ENCODE data around the gene TMEM225B.
"Not testable (repeated sequence)": the region's sequence is repeated elsewhere in the genome, so short reads cannot be mapped to it uniquely, and the experiment has no call there.

TMEM225B gene, protein sequence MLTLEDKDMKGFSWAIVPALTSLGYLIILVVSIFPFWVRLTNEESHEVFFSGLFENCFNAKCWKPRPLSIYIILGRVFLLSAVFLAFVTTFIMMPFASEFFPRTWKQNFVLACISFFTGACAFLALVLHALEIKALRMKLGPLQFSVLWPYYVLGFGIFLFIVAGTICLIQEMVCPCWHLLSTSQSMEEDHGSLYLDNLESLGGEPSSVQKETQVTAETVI

DNA sequence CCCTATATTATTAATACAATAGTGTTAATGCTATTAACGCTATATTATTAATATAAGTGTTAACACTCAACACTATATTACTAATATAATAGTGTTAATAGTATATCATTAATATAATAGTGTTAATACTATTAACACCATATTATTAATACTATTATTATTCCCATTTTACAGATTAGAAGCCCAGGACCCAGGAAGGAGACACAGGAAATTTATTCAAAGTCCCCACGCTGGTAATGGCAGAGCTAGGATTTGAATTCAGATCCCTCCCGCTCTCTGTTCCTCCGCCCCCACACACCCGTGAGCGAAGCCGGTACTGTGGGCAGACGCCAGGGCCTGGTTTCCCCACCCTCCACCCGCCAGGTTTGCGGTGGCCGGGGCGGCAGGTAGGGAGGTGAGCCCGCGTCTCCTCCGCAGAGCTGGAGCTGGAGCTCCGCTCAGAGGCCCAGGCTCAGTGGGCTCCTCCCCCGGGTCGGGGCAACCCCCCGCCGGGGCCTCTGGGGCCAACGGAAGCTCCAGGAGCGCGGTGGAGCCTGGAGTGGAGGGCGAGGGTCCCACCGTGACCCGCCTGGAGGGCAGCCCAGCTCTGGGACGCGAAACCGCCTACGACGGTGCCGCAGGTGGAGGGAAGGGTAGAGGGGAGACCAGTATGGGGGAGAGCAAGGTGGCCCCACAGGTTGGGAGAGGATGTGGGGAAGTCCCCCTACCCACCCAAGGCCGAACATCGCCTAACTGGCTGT lies at the start of gene TMEM225B:
TMEM225B (plus strand) TSS at position 506 of the 740 bp plus-strand sequence. CDS start 6,122 bp downstream, outside the sequence.
- no peak for DNase-seq

DNA sequence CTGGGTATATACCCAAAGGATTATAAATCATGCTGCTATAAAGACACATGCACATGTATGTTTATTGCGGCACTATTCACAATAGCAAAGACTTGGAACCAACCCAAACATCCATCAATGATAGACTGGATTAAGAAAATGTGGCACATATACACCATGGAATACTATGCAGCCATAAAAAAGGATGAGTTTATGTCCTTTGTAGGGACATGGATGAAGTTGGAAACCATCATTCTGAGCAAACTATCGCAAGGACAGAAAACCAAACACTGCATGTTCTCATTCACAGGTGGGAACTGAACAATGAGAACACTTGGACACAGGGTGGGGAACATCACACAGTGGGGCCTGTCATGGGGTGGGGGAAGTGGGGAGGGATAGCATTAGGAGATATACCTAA lies 48.5 kb upstream of the TMEM225B start:
- not testable (repeated sequence) for DNase-seq

GRCh38 chr7:99551334-99551733 lies 46.7 kb upstream of the TMEM225B start:
- DNase-seq = no peak

DNA sequence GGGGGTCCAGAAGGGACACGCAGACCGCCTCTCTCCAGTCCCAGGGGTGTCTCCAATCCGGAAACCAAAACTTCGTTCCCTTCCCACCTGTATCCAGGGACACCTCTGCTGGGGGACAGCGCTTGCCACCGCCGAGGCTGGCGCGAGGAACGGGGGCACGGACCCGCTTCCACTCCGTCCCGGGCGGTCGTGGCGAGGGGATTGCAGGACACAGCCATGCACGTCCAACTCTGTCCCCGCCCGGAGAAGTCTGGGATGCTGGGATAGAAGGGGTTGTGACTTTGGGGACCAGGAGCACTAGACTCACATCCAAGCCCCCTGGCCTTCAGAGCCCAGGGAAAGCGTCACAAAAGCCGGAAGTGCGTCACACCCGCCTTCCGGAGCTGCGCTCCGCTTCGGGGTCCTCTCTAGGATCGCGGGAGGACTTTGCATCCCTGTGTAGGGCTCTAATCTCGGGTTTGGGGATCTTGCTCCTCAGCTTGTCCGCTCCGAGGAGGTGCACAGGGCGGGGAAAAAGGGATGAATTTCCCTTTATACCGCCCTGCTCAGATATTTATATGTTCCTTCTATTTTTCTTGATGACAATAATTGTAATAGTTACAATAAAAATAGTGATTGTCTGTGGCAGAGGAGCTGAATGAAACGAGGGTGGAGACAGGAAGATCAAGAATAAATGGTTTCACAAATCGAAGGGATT lies 46.2 kb upstream of the TMEM225B start, which contains the start of gene FAM200A:
FAM200A (minus strand) TSS at position 348 of the 697 bp plus-strand sequence. CDS start 3,707 bp downstream, outside the sequence.
- peak; percentile 90 to 94 for DNase-seq

- no peak for DNase-seq
These were observed 45.0 kb upstream of the TMEM225B start for GRCh38 chr7:99553039-99553438.

DNA sequence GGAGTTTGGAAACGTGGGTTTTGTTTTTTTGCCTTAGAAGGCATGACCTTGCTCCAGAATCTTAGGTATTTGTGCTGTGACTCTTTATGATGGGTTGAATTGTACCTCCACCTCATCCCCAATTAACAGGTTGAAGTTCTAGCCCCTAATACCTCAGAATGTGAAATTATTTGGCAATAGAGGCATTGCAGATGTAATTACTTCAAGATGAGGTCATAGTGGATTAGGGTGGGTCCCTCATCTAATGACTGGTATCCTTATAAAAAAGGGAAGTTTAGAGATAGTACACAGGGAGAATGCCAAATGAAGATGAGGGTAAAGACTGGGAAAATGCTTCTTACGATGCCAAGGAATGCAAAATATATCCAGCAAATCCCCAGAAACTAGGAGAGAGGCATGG lies 43.1 kb upstream of the TMEM225B start:
- DNase-seq = no peak

DNA sequence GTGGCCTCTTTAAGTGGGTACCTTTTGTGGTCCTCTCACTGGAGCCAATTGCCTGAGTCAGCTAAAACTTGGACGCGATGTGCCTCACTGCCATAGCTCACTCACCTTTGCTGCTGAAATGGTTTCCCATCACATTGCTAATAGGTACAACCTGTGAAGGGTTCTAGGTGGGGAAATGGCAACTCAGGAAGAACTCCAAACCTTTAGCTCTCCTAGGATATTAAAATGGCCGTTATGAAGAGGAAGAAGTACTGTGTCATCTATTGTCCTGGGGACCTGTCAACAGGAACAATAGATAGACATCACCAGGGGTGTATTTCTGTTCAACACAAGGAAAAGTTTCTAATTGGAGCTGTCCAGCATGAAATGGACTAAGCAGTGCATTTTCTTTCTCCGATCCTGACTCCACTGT lies 40.9 kb upstream of the TMEM225B start:
- no peak for DNase-seq

DNA sequence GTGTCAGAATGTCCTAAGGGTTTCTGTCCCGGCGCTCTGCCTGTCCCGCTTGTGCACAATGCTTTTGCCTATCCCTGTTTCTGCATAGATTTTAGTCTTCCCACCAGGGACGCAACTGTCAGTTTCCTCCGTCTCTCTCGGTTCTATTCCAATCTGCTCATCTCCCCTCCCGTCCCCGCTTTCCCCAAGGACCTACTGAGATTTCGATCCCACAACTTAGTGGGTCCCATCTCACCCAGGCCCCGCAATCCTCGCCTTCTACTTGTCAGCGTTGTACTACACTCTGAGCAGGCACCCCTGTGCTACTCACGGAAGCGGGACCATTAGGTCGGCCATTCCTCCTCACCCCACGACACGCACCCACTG lies 40.1 kb upstream of the TMEM225B start:
- no peak for DNase-seq

GRCh38 chr7:99558306-99559174 lies 39.5 kb upstream of the TMEM225B start, which contains the start of gene ZNF655:
Gene ZNF655 (plus strand): TSS chr7:99558642. CDS start chr7:99560560, 1,918 bp downstream.
- DNase-seq = peak; percentile 96

DNA sequence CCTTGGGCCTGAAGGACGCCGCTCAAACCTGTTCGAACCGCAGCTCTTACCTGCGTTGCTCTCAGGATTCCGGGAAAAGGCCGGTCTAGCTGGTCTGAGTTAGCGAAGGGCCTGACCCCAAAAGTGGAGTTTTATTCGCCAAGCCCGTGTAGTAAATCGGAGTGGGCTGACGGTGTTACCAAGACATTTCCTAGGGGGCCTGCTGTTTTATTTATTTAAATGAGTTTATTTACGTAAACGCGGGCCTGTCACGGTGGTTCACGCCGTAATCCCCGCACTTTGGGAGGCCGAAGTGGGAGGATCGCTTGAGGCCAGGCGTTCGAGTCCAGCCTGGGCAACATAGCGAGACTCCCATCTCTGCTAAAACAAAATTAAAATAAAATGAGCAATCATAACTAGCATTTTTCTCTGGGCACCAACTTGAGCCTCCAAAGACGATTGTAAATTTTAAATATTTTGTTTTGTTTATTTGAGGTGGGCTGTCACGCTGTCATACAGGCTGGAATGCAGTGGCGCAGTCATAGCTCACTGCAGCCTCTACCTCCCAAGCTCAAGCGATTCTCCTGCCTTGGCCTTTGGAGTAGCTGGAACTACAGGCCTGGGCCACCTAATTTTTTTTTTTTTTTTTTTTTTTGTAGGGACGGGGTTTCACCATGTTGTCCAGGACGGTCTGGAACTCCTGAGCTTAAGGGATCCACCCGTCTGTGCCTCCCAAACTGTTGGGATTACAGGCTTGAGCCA lies 38.7 kb upstream of the TMEM225B start:
- DNase-seq = no peak

GRCh38 chr7:99560834-99561736 lies 37.0 kb upstream of the TMEM225B start:
- DNase-seq = no peak

- DNase-seq = no peak
These were observed 36.4 kb upstream of the TMEM225B start for GRCh38 chr7:99561737-99562051.

DNA sequence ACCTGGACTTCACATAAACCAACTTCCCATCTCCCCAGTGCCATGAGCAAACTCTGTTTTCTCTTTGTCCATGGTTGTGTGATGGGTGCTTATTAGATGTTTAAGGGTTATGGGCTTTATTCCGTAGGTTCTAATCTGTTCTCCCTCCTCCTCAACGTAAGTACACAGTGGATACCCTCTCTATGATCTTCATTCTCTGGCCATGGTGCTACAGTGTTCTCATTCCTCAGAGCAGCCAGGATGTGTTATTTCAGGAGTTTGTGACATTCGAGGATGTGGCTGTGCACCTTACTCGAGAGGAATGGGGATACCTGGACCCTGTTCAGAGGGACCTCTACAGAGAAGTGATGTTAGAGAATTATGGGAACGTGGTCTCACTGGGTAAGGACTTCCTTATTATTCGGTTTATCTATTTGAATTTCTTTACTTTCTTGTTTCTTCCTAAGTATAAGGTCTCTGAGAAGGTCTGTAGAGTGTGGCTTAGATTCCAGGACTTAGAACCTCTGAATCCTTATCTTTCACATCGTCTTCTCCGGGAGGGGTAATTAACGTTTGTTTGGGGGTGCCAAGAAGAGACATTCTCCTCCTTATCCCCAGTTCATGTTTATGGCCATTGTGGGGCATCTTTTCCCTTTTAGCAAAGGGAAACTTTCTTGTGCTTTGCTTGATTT lies 35.8 kb upstream of the TMEM225B start:
- DNase-seq = no peak

DNA sequence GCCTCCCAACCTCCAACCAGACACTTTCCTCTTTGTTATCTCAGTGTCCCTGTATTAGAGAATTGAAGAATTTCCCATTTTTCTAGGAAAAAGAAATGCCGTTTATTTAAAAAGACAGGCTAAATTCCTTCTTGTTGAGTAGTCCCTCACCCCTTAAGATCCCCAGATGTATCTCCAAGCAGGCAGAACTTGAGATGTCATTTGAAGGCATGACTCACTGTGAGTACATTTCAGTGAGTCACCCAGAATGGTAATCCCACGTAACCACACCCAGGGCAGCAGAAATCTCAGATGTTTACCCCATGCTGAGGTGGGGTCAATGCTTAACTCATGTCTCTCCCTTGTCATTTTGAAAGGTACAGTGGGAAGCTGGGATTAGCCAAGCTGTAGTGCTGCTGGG lies 35.2 kb upstream of the TMEM225B start:
- no peak for DNase-seq

DNA sequence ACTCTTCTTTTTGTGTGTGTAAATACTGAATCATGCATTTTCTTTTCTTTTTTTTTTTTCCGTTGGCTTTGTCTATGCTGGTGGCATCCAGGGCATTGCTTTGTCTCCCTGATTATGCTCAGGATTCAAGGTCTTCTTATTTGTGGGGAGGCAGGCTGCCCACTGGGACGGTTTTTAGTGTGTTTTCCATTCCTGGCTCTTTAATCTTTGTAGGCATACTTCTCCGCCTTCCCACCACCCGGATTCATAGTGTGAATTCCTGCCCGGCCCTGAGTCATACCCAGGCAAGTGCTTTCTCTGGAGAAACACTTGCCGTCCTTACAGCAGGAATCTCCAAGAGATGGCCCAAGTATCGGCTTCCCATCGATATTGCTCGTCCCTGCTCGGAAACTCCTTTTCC lies 34.4 kb upstream of the TMEM225B start:
- DNase-seq = no peak

GRCh38 chr7:99568770-99569169 lies 29.3 kb upstream of the TMEM225B start:
- not testable (repeated sequence) for DNase-seq

- DNase-seq = no peak
These were observed 26.3 kb upstream of the TMEM225B start for GRCh38 chr7:99571768-99572167.

DNA sequence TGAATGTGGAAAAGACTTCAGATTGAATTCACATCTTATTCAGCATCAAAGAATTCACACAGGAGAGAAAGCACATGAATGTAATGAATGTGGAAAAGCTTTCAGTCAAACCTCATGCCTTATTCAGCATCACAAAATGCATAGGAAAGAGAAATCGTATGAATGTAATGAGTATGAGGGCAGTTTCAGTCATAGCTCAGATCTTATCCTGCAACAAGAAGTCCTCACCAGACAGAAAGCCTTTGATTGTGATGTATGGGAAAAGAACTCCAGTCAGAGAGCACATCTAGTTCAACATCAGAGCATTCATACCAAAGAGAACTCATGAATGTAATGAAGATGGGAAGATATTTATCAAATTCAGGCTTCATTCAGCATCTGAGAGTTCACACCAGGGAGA lies 24.8 kb upstream of the TMEM225B start:
- DNase-seq = no peak

DNA sequence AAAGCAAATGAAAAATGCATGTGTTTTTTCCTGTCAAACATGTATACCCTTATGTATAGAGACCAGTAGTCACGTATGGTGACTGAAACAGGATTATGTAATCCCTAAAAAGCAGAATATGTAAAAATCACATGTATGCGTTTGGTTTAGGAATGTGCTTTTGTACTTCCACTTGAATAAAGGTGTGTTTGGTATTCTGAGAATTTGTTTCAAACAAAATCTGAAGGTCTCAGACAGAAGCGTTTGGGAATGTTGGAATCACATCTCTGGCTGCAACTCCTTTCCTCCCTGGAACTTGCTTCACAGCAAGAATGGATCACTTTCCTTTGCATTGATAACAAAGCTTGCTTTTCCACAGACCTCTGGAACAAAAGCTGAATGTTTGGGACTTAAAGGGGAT lies 21.8 kb upstream of the TMEM225B start:
- DNase-seq = no peak

GRCh38 chr7:99579281-99579955 lies 18.6 kb upstream of the TMEM225B start:
- no peak for DNase-seq

All from NCI-H1930 (cell line).